Liver (tissue), 3 donors: ENCODE measurements around the gene MRAS.

ENCODE experiments used
- ATF3 ChIP-seq: IDR thresholded peaks from 2 replicates; pipeline ENCODE4 v1.6.1; 2016; ENCODE audit warnings: antibody characterized with exemption
- CTCF ChIP-seq: fragments of 150-350 bp; IDR thresholded peaks from 2 replicates; pipeline ENCODE4 v1.5.1; 2017; ENCODE audit warnings: improper control_type of control experiment, low read depth, low read length; ENCODE audit not compliant: missing input control
- FOXA1 ChIP-seq: IDR thresholded peaks from 2 replicates; pipeline ENCODE4 v1.6.1; 2016; ENCODE audit warnings: antibody characterized with exemption
- GABPA ChIP-seq, 2 donors: IDR thresholded peaks in 1 of 2; conservative IDR thresholded peaks in 1 of 2; 2 replicates each; pipeline ENCODE4 v1.6.1; 2016; ENCODE audit warnings: antibody characterized with exemption in 2 of 2, mild to moderate bottlenecking in 1 of 2, moderate library complexity in 1 of 2
- JUND ChIP-seq, 2 donors: IDR thresholded peaks; 2 replicates each; pipeline ENCODE4 v1.6.1; 2016; ENCODE audit warnings: antibody characterized with exemption in 2 of 2
- MAX ChIP-seq: IDR thresholded peaks from 2 replicates; pipeline ENCODE4 v1.6.1; 2016; ENCODE audit warnings: antibody characterized with exemption
- RAD21 ChIP-seq, 2 donors: IDR thresholded peaks; 2 replicates each; pipeline ENCODE4 v1.6.1; 2016; ENCODE audit warnings: antibody characterized with exemption in 2 of 2, mild to moderate bottlenecking in 2 of 2
- REST ChIP-seq: IDR thresholded peaks from 2 replicates; pipeline ENCODE4 v1.6.1; 2016; ENCODE audit warnings: antibody characterized with exemption, mild to moderate bottlenecking
- RXRA ChIP-seq, 2 donors: IDR thresholded peaks; 2 replicates each; pipeline ENCODE4 v1.6.1; 2017 to 2018; ENCODE audit warnings: antibody characterized with exemption in 2 of 2, mild to moderate bottlenecking in 1 of 2
- SP1 ChIP-seq: IDR thresholded peaks from 2 replicates; pipeline ENCODE4 v1.6.1; 2018; ENCODE audit warnings: antibody characterized with exemption, mild to moderate bottlenecking
- TAF1 ChIP-seq: conservative IDR thresholded peaks from 2 replicates; pipeline ENCODE4 v1.6.1; 2016; ENCODE audit warnings: antibody characterized with exemption, mild to moderate bottlenecking
- YY1 ChIP-seq: IDR thresholded peaks from 2 replicates; pipeline ENCODE4 v1.6.1; 2016; ENCODE audit warnings: antibody characterized with exemption, mild to moderate bottlenecking
- TF ChIP-seq, protein P1 (sequence below): IDR thresholded peaks from 2 replicates; pipeline ENCODE4 v1.6.1; 2016; ENCODE audit warnings: antibody characterized with exemption
- donor health status: healthy.
- donor health status: healthy.

GRCh38 chr3:138373736-138374094, 25.3 kb downstream of the MRAS start:
- TF ChIP-seq FOXA1 (no peak), GABPA (IDR thresholded peaks at IDR 0.05 in 1 of 2, conservative IDR thresholded peaks at IDR 0.05 in 1 of 2) (no peak), MAX (no peak), CTCF (no peak), RAD21 (IDR thresholded peaks at IDR 0.05) (no peak), YY1 (no peak), TAF1 (no peak), REST (no peak), SP1 (no peak), JUND (IDR thresholded peaks at IDR 0.05) (no peak), ATF3 (no peak), RXRA (IDR thresholded peaks at IDR 0.05) (no peak)
- TF ChIP-seq, protein P1, sequence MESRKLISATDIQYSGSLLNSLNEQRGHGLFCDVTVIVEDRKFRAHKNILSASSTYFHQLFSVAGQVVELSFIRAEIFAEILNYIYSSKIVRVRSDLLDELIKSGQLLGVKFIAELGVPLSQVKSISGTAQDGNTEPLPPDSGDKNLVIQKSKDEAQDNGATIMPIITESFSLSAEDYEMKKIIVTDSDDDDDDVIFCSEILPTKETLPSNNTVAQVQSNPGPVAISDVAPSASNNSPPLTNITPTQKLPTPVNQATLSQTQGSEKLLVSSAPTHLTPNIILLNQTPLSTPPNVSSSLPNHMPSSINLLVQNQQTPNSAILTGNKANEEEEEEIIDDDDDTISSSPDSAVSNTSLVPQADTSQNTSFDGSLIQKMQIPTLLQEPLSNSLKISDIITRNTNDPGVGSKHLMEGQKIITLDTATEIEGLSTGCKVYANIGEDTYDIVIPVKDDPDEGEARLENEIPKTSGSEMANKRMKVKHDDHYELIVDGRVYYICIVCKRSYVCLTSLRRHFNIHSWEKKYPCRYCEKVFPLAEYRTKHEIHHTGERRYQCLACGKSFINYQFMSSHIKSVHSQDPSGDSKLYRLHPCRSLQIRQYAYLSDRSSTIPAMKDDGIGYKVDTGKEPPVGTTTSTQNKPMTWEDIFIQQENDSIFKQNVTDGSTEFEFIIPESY: no peak
